ENCODE results near the gene HYPK.
"Not testable (repeated sequence)": the region's sequence is repeated elsewhere in the genome, so short reads cannot be mapped to it uniquely, and the experiment has no call there.

The HYPK gene

GRCh38 chr15:43826029-43826507, 25.7 kb downstream of the HYPK start:
- Histone ChIP-seq H3K4me2 (ENCODE audit: insufficient read depth, low read length) (peak overlapping the region; percentile 79), H4K20me1 (ENCODE audit: insufficient read depth, low read length) (peaks cover 6% of the 10 kb centered on the region; the same call in 1 of the 2 replicates), H3K9me3 (ENCODE audit: insufficient read depth, low read length, severe bottlenecking) (no peaks in the 10 kb centered on the region), H3K27ac (ENCODE audit: low read length) (peak overlapping the region; percentile 95), H3K79me2 (ENCODE audit: insufficient read depth, low read length) (peaks cover 97% of the 10 kb centered on the region), H3K4me3 (ENCODE audit: low read depth in 1 of 2, low read length in 2 of 2) (peak overlapping the region; percentile 48 to 97; a peak in 3 of 4 replicates), H3K36me3 (ENCODE audit: insufficient read depth, low read length) (peaks cover 13% of the 10 kb centered on the region), H2AFZ (ENCODE audit: low read depth, low read length) (peak overlapping the region; percentile 89; the same call in 1 of the 2 replicates), H3K9ac (ENCODE audit: low read depth, low read length) (peak overlapping the region; percentile 68), H3K4me1 (ENCODE audit: insufficient read depth, low read length) (peaks cover 78% of the 10 kb centered on the region), H3K27me3 (ENCODE audit: insufficient read depth, low read length, poor library complexity) (no peaks in the 10 kb centered on the region)
- DNase-seq (no peak), ATAC-seq (ENCODE audit: insufficient read depth, low read depth) (no peak)
- TF ChIP-seq EZH2 (IDR thresholded peaks at IDR 0.05; ENCODE audit: borderline replicate concordance, low read depth, low read length, severe bottlenecking) (no peak), CTCF (IDR thresholded peaks at IDR 0.05; ENCODE audit: borderline replicate concordance, extremely low read depth, low read length, poor library complexity, severe bottlenecking) (no peak)

GRCh38 chr15:43826508-43827341, 26.3 kb downstream of the HYPK start, which contains the start of gene WDR76:
Gene WDR76 (plus strand): TSS chr15:43827002. CDS start chr15:43827033, 31 bp downstream.
- Histone ChIP-seq H3K27me3 (ENCODE audit: insufficient read depth, low read length, poor library complexity) (no peaks in the 10 kb centered on the region), H3K4me1 (ENCODE audit: insufficient read depth, low read length) (peaks cover 81% of the 10 kb centered on the region), H3K9me3 (ENCODE audit: insufficient read depth, low read length, severe bottlenecking) (no peaks in the 10 kb centered on the region), H3K79me2 (ENCODE audit: insufficient read depth, low read length) (peaks cover 97% of the 10 kb centered on the region), H3K4me2 (ENCODE audit: insufficient read depth, low read length) (peak within 1 kb of the TSS; percentile 79), H3K36me3 (ENCODE audit: insufficient read depth, low read length) (peaks cover 18% of the 10 kb centered on the region), H2AFZ (ENCODE audit: low read depth, low read length) (peak within 1 kb of the TSS; percentile 89), H3K4me3 (ENCODE audit: low read depth in 1 of 2, low read length in 2 of 2) (peak within 1 kb of the TSS; percentile 48 to 97; a peak in 3 of 4 replicates), H3K27ac (ENCODE audit: low read length) (peak within 1 kb of the TSS; percentile 95), H3K9ac (ENCODE audit: low read depth, low read length) (peak within 1 kb of the TSS; percentile 68), H4K20me1 (ENCODE audit: insufficient read depth, low read length) (peaks cover 6% of the 10 kb centered on the region; the same call in 1 of the 2 replicates)
- TF ChIP-seq CTCF (IDR thresholded peaks at IDR 0.05; ENCODE audit: borderline replicate concordance, extremely low read depth, low read length, poor library complexity, severe bottlenecking) (no peak), EZH2 (IDR thresholded peaks at IDR 0.05; ENCODE audit: borderline replicate concordance, low read depth, low read length, severe bottlenecking) (no peak)
- peak; percentile 73 for ATAC-seq (ENCODE audit: insufficient read depth, low read depth)
- DNase-seq = peak; percentile 81

GRCh38 chr15:43828061-43828657, 27.8 kb downstream of the HYPK start:
- Histone ChIP-seq H4K20me1 (ENCODE audit: insufficient read depth, low read length) (peaks cover 11% of the 10 kb centered on the region; the same call in 1 of the 2 replicates), H3K9me3 (ENCODE audit: insufficient read depth, low read length, severe bottlenecking) (no peaks in the 10 kb centered on the region), H3K4me3 (ENCODE audit: low read depth in 1 of 2, low read length in 2 of 2) (peak overlapping the region; percentile 48 to 97; a peak in 3 of 4 replicates), H3K4me1 (ENCODE audit: insufficient read depth, low read length) (peaks cover 82% of the 10 kb centered on the region), H3K4me2 (ENCODE audit: insufficient read depth, low read length) (peak overlapping the region; percentile 79), H2AFZ (ENCODE audit: low read depth, low read length) (no peak overlapping the region), H3K27me3 (ENCODE audit: insufficient read depth, low read length, poor library complexity) (no peaks in the 10 kb centered on the region), H3K36me3 (ENCODE audit: insufficient read depth, low read length) (peaks cover 26% of the 10 kb centered on the region), H3K79me2 (ENCODE audit: insufficient read depth, low read length) (peaks cover 99% of the 10 kb centered on the region), H3K27ac (ENCODE audit: low read length) (peak overlapping the region; percentile 95), H3K9ac (ENCODE audit: low read depth, low read length) (peak overlapping the region; percentile 68)
- ATAC-seq (ENCODE audit: insufficient read depth, low read depth) (peak; percentile 34; the same call in 1 of the 3 replicates), DNase-seq (peak; percentile 35)
- no peak for TF ChIP-seq EZH2 (IDR thresholded peaks at IDR 0.05; ENCODE audit: borderline replicate concordance, low read depth, low read length, severe bottlenecking)
- TF ChIP-seq CTCF (IDR thresholded peaks at IDR 0.05; ENCODE audit: borderline replicate concordance, extremely low read depth, low read length, poor library complexity, severe bottlenecking) = no peak

- DNase-seq; H3K9me3 ChIP-seq (ENCODE audit: insufficient read depth, low read length, severe bottlenecking); ATAC-seq (ENCODE audit: insufficient read depth, low read depth); H2AFZ ChIP-seq (ENCODE audit: low read depth, low read length); H3K27me3 ChIP-seq (ENCODE audit: insufficient read depth, low read length, poor library complexity): not testable (repeated sequence)
- Histone ChIP-seq H3K27ac (ENCODE audit: low read length) (peak overlapping the region; percentile 42; the same call in 1 of the 2 replicates), H3K4me2 (ENCODE audit: insufficient read depth, low read length) (peak overlapping the region; percentile 79), H4K20me1 (ENCODE audit: insufficient read depth, low read length) (peaks cover 13% of the 10 kb centered on the region; the same call in 1 of the 2 replicates), H3K79me2 (ENCODE audit: insufficient read depth, low read length) (peaks cover 98% of the 10 kb centered on the region), H3K9ac (ENCODE audit: low read depth, low read length) (peak overlapping the region; percentile 68), H3K36me3 (ENCODE audit: insufficient read depth, low read length) (peaks cover 40% of the 10 kb centered on the region), H3K4me3 (ENCODE audit: low read depth in 1 of 2, low read length in 2 of 2) (peak overlapping the region in 1 of 2 experiments; percentile 97; a peak in 2 of 4 replicates), H3K4me1 (ENCODE audit: insufficient read depth, low read length) (peaks cover 70% of the 10 kb centered on the region)
Measured at GRCh38 chr15:43829951-43830540, 29.6 kb downstream of the HYPK start.
